HG03342 (cell line): ENCODE data around the gene DNAJC1.
"Not testable (repeated sequence)": the region's sequence is repeated elsewhere in the genome, so short reads cannot be mapped to it uniquely, and the experiment has no call there.

Experiments used
- ATAC-seq: cut with Tn5 transposase; IDR thresholded peaks from one replicate; pipeline ENCODE4 v1.9.1; 2021; ENCODE audit warnings: mild to moderate bottlenecking, moderate library complexity; ENCODE audit not compliant: unreplicated experiment

Gene DNAJC1

GRCh38 chr10:22003177-22003963, at the start of gene DNAJC1:
Gene DNAJC1 (minus strand): TSS chr10:22003730. CDS start chr10:22003434, 296 bp downstream.
- peak; percentile 94 for ATAC-seq

- ATAC-seq = no peak
Measured at GRCh38 chr10:22053048-22053447, 49.5 kb upstream of the DNAJC1 start.

GRCh38 chr10:22049635-22050034, 46.1 kb upstream of the DNAJC1 start:
- ATAC-seq = no peak

GRCh38 chr10:22047812-22048211, 44.3 kb upstream of the DNAJC1 start:
- no peak for ATAC-seq

DNA sequence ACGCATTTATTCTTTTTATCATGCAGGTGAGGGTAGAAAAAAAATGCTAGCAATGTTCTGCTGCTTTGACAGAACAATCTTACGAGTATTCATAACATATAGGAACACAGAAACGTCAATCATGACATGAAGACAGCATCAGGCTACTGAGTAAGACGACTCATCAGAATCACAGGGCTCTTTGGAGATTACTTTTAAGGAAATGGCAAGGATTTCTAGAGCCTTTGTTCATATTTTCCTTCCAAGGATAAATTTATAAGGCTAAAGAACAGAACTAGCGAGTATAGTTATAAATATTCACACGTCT, 39.8 kb upstream of the DNAJC1 start:
- no peak for ATAC-seq

DNA sequence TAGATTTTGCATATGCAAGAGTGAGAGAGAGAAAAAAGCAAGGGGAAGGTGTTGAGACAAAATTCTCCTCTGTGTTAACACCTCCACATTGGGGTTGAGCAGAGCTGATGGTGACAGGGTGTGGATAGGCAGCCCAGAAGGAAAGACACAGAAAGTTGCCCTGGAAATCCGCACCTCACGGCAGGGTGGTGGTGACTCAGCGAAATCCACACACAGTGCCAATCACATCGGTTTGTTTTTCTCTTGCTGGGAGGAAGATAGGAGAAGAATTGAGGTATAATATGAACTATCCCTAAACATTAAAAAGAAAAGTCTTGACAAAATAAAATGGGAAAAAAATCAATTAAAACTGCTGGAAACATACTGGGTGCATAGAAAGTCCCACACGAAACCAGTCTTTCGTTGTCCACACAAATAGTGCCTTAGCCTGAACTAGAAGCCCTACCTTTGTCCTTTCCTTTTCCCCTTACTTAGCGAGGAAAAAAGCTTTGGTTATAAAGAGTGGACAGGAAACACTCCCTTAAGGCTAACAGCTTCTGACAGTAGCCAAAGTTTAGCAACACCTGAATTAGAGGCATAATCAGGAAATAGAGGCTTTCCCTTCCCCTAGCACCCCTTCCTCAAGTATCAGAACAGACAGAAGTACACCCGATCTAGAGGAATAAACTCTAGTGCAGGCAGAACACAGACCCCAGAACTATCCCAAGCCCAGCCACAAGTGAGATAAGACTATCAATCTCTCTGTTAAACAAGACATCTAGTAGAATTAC, 39.2 kb upstream of the DNAJC1 start:
- ATAC-seq = no peak

DNA sequence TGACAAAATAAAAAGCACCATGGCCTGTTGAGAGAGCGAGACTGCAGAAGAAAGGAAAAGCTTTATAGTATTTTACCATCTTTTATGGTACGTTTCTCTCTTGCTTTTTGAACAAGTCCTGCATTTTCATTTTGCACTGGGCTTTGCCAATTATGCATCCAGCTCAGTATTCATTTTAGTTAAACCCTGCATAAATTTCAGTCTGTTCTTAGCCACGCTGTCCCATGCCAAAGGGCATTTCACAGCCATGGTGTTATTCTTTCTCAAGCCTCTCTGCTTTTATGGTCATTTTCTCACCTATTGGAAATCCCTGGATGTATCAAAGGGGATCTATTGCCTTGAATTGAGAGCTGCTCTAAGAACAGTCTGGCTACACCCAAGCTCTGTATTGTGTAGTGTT, 30.8 kb upstream of the DNAJC1 start:
- no peak for ATAC-seq

DNA sequence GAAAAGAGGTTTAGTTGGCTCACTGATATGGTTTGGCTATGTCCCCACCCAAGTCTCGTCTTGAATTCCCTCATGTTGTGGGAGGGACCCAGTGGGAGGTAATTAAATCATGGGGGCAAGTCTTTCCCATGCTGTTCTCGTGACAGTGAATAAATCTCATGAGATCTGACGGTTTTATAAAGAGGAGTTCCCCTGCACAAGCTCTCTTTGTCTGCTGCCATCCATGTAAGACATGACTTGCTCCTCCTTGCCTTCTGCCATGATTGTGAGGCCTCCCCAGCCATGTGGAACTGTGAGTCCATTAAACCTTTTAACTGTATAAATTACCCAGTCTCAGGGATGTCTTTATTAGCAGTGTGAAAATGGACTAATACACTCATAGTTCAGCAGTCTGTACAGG, 28.7 kb upstream of the DNAJC1 start:
- not testable (repeated sequence) for ATAC-seq

- no peak for ATAC-seq
Measured at GRCh38 chr10:22030421-22030820, 26.9 kb upstream of the DNAJC1 start.

DNA sequence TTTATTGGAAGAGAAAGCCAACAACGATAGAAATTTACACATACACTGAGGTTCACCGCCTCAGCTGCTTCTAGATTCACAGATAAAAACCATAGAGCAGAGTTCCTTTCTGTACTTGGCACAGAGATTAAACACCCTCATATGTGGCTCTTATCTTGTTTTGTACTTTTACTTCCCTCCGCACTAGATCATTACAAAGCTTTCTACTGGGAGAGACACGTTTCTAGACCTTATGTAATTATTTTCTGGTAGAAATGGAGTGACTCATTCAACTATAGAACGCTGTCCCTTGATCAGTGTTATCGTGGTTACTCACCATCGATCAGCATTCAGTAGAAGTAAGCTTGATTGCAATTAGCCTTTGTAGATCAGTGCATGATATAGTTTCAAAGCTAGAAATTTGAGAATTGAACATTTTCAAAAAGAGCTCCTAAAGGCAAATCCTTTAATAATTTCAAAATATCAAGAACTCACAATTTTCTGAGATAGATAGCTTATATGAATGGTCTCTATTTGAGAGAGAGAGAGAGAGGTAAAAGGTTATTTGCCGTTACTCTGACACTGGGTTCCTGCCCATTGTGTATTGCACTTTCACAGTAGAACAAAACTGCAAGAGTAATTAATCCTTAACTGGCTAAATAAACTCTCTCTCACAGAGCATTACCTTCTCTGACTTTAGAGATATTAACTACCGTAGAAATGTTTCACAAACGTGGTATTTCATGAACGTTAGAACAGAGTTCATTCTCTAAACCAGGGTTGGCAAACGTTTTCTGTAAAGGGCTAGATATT, 26.1 kb upstream of the DNAJC1 start:
- no peak for ATAC-seq

DNA sequence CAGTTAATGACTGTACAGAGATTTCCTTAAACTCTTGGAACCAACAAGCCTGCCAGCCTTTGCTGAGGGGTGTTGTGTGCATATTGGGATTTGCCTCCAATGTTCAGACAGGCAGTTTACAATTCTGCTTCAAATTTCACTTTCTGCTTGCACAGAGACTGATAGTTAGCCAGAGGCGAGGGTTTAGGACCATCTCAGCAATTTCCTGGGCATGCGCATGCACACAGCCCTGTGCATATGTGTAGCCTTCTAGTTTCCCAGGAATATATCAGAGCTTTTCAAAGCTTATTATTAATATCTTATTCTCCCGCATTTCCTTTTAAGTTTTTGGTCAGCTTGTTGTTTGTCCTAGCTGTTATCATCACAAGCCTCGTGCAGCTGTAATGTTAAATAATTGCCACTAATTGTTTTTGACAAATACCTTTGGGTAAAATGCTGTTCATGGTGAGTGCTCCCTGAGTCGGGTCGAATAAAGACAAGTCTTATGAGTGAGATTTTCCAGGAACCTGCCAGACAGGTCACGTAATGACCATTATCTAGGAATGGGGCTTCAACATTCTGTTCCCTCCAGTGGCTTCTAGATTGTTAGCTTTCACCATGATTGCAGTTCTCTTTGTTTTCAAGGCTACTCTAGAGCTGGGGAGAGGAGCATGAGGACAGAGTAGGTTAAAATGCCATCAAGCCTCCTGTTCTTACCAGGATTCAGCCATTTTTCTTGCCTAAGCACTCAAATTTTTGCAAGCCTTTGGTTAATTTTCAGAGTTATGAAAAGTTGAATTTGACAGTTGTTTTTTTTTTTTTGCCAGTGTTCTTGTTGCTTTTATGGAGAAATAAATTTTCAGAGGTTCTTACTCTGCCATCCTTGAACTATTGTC, 24.1 kb upstream of the DNAJC1 start:
- ATAC-seq = no peak

- ATAC-seq = no peak
Measured at GRCh38 chr10:22026287-22026686, 22.8 kb upstream of the DNAJC1 start.

GRCh38 chr10:22023508-22023907, 20.0 kb upstream of the DNAJC1 start:
- ATAC-seq = no peak

DNA sequence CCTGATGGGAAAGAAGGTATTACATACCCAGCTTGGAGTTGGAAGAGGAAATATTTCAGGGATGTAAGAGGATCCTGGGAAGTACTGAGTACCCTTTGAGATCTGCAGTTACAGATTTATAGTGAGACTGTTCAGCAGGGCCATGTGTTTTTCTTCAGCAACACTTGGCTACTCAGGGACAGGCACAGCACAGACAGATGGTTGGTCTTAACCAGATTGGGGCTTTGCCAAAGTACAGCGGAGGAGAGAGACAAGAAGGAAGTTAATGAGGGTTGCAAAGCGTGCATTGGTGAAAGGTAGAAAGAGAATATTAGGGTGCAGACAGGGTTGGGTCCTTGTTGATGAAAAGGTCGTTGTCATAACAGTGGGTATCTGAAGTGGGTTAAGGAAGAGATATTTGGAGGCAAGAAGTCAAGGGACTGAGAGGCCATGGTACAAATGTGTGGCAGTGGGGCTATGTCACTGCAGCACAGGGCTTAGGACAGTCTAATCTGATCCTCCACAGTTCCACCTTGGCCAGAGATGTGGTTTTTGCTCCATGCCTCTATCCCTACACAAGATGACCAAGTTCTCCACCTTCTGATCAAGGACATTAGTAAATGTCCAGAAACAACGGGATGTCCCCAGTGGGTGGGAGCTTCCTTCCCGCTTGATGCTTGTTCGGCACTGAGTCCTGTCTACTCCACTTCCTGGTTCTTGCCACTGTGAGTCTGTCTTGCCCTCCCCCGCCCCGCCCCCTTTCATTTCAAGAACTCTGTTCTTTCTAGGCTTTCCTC, 18.9 kb upstream of the DNAJC1 start:
- no peak for ATAC-seq

GRCh38 chr10:22021144-22021543, 17.6 kb upstream of the DNAJC1 start:
- ATAC-seq = not testable (repeated sequence)

DNA sequence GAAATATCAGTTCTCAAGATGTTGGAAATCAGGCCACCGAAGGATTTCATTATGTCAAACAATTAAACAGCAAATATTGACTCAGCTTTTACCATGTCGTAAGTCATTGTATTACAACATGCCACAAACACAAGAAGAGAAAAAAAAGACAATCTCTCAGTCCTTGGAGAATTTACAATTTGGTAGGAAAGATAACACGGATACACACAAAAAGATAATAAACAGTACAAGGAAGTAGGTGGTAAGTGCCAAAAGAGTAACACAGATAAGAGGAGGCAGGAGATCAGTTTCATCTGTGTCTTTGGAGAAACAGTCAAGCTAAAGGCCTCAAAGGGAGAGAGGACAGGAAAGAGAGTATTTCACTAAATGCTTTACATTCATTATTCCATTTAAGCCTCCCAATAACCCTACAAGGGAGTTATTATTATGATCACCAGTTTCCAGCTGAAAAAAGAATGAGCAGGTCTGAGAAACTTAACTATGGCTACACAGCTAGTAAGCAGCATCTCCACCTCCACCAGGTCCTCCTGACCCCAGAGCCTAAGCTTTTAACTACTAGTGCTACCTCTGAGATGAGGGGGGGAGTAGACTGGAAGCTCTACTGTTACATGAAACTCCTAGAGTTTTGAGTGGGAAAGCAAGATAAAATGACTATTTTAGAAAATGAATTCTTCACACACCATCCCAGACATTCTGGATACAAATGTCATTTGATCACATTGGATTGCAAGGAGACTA, 13.9 kb upstream of the DNAJC1 start:
- no peak for ATAC-seq

DNA sequence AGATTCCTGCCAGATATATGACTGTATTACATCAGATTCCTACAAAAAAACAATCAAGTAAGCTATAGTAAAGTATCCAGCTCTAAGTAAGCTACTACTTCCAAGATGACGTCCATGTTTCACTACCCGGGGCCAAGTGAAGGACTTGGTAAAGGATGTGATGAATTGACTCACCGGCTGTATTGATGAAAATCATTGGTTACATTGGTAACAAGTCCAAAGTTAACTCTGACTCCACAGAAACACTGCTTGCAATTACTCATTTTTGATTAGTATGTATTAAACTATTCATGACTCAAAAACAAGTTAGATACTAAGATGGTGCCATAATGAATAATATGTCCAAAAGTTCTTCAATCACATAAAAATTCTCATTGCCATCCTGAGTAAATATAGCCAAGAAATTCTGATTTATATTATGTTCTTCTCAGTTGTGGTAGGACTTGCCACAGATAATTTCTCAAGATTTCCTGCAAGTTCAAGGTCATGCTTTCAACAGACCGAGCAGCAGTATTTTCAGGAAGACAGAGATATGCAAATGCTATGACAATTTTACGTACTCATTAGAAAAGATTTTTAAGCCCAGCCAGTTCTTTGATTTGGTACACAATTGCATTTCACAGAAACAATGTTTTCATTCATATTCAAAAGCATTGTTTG, 12.6 kb upstream of the DNAJC1 start:
- no peak for ATAC-seq

DNA sequence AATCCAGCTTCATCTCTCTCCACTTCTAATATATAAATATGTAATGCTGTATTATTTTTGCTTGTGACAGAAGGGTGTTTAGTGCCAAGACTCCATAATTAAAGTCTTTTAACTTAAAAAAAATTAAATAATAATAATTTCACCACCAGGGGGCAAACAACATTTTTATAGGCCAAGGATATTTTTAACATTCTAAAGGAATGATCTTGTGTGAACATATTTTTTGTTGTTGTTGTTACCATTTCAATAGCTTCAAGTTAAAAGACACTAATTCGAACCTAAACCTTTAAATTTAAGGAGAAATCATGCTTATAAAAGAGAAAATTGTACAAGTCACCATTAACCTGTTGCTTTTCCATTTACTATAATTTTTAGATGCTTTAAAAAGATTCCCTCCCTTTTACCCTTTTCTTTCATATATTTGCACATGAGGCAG, 7.5 kb upstream of the DNAJC1 start:
- no peak for ATAC-seq

GRCh38 chr10:22010539-22010938, 7.0 kb upstream of the DNAJC1 start:
- no peak for ATAC-seq
